Ishikawa (cell line): ENCODE data around the gene BNIPL.

Experiments
- CEBPB ChIP-seq: IDR thresholded peaks from 2 replicates; pipeline ENCODE4 v1.6.1; 2012
- CREB1 ChIP-seq: IDR thresholded peaks from 2 replicates; pipeline ENCODE4 v1.6.1; 2012; ENCODE audit warnings: low read depth
- EP300 ChIP-seq: IDR thresholded peaks from 2 replicates; pipeline ENCODE4 v1.6.1; 2012; ENCODE audit warnings: borderline replicate concordance
- FOXM1 ChIP-seq: IDR thresholded peaks from 2 replicates; pipeline ENCODE4 v1.6.1; 2012; ENCODE audit warnings: low read depth, borderline replicate concordance
- NFIC ChIP-seq: IDR thresholded peaks from 2 replicates; pipeline ENCODE4 v1.6.1; 2012
- RAD21 ChIP-seq: IDR thresholded peaks from 2 replicates; pipeline ENCODE4 v1.6.1; 2012; ENCODE audit warnings: low read depth
- TAF1 ChIP-seq: IDR thresholded peaks from 2 replicates; pipeline ENCODE4 v1.6.1; 2012; ENCODE audit warnings: low read depth, mild to moderate bottlenecking
- TCF12 ChIP-seq: IDR thresholded peaks from 2 replicates; pipeline ENCODE4 v1.6.1; 2012; ENCODE audit warnings: low read depth
- YY1 ChIP-seq: IDR thresholded peaks from 2 replicates; pipeline ENCODE4 v1.6.1; 2012; ENCODE audit warnings: low read depth
- TF ChIP-seq, protein P1 (sequence below): IDR thresholded peaks from 2 replicates; pipeline ENCODE4 v1.6.1; 2012
- TF ChIP-seq, protein P2 (sequence below): IDR thresholded peaks from 2 replicates; pipeline ENCODE4 v1.6.1; 2012; ENCODE audit warnings: low read depth, mild to moderate bottlenecking

DNA sequence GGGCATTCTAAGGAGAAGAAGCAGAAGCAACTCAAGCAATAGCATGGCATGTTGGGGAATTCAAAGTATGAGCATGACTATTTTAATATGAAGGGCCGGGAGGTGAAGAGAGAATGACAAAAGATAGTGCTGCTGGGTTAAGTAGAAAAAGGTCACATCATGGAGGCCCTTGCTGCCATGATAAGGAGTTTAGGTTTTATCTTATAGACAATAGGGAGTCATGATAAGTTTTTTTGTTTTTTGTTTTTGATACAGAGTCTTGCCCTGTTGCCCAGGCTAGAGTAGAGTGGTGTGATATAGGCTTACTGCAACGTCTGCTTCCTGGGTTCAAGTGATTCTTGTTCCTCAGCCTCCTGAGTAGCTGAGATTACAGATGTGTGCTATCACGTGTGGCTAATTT, 3.1 kb downstream of the BNIPL start:
- no peak for TF ChIP-seq CREB1
- no peak for TF ChIP-seq EP300
- TF ChIP-seq, protein P1, sequence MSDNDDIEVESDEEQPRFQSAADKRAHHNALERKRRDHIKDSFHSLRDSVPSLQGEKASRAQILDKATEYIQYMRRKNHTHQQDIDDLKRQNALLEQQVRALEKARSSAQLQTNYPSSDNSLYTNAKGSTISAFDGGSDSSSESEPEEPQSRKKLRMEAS, result no peak
- TF ChIP-seq YY1, result no peak
- no peak for TF ChIP-seq TAF1
- no peak for TF ChIP-seq RAD21
- no peak for TF ChIP-seq FOXM1
- no peak for TF ChIP-seq NFIC
- TF ChIP-seq, protein P2, sequence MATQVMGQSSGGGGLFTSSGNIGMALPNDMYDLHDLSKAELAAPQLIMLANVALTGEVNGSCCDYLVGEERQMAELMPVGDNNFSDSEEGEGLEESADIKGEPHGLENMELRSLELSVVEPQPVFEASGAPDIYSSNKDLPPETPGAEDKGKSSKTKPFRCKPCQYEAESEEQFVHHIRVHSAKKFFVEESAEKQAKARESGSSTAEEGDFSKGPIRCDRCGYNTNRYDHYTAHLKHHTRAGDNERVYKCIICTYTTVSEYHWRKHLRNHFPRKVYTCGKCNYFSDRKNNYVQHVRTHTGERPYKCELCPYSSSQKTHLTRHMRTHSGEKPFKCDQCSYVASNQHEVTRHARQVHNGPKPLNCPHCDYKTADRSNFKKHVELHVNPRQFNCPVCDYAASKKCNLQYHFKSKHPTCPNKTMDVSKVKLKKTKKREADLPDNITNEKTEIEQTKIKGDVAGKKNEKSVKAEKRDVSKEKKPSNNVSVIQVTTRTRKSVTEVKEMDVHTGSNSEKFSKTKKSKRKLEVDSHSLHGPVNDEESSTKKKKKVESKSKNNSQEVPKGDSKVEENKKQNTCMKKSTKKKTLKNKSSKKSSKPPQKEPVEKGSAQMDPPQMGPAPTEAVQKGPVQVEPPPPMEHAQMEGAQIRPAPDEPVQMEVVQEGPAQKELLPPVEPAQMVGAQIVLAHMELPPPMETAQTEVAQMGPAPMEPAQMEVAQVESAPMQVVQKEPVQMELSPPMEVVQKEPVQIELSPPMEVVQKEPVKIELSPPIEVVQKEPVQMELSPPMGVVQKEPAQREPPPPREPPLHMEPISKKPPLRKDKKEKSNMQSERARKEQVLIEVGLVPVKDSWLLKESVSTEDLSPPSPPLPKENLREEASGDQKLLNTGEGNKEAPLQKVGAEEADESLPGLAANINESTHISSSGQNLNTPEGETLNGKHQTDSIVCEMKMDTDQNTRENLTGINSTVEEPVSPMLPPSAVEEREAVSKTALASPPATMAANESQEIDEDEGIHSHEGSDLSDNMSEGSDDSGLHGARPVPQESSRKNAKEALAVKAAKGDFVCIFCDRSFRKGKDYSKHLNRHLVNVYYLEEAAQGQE, result no peak
- no peak for TF ChIP-seq CEBPB
- TF ChIP-seq TCF12, result no peak
